CD14-positive monocyte (primary cell): Measurements from ENCODE around the gene SH3RF3. TPM values are rescaled to one million over a fixed set of nuclear protein-coding genes. Genes with fewer than 3 reads are reported as not detected.

ENCODE experiments used
- DNase-seq, 3 donors: peaks; one replicate each; pipeline ENCODE4 v3.0.0-alpha.2; 2011 to 2022
- H2AFZ ChIP-seq: 2 replicates; pipeline ENCODE4 v1.6.0; 2012; ENCODE audit warnings: mild to moderate bottlenecking, low read depth, low read length, inconsistent platforms; ENCODE audit not compliant: insufficient read depth, poor library complexity, severe bottlenecking
- H3K27ac ChIP-seq, 2 donors: 1 replicate in 1 of 2; 2 replicates in 1 of 2; pipeline ENCODE4 v1.5.1; 2012 to 2013; ENCODE audit warnings: low read length in 2 of 2, control low read depth in 1 of 2, inconsistent platforms in 1 of 2, low read depth in 1 of 2, mild to moderate bottlenecking in 1 of 2
- H3K27me3 ChIP-seq, 2 donors: one replicate each; pipeline versions ENCODE4 v1.6.0 to v1.6.1; 2011 to 2013; ENCODE audit warnings: low read length in 2 of 2; ENCODE audit not compliant: control insufficient read depth in 2 of 2, insufficient read depth in 2 of 2
- H3K36me3 ChIP-seq, 2 donors: replicated peaks in 1 of 2; 1 replicate in 1 of 2; 2 replicates in 1 of 2; pipeline versions ENCODE4 v1.5.1 to v1.6.1; 2012 to 2013; ENCODE audit warnings: low read length in 2 of 2, control low read depth in 1 of 2, inconsistent platforms in 1 of 2, mild to moderate bottlenecking in 1 of 2; ENCODE audit not compliant: insufficient read depth in 2 of 2, control insufficient read depth in 1 of 2
- H3K4me1 ChIP-seq, 2 donors: 1 replicate in 1 of 2; 2 replicates in 1 of 2; pipeline versions ENCODE4 v1.5.1 to v1.6.1; 2012 to 2013; ENCODE audit warnings: low read length in 2 of 2, control low read depth in 1 of 2, inconsistent platforms in 1 of 2, mild to moderate bottlenecking in 1 of 2, moderate library complexity in 1 of 2; ENCODE audit not compliant: insufficient read depth in 2 of 2, control insufficient read depth in 1 of 2
- H3K4me2 ChIP-seq: replicated peaks from 2 replicates; pipeline ENCODE3; 2012; ENCODE audit warnings: low read length, moderate library complexity, mild to moderate bottlenecking; ENCODE audit not compliant: poor library complexity, severe bottlenecking; ENCODE audit errors: extremely low read depth
- H3K4me3 ChIP-seq, 3 experiments: fragments of 200-600 bp in 1 of 3; sonication (generic) in 1 of 3; replicated peaks in 1 of 3; 1 replicate in 2 of 3; 2 replicates in 1 of 3; pipeline ENCODE4 v1.5.1; 2011 to 2013; ENCODE audit warnings: low read length in 3 of 3, mild to moderate bottlenecking in 3 of 3, control low read depth in 2 of 3, low read depth in 2 of 3, inconsistent platforms in 1 of 3, moderate library complexity in 1 of 3
- H3K79me2 ChIP-seq: 2 replicates; pipeline ENCODE4 v1.6.0; 2012; ENCODE audit warnings: mild to moderate bottlenecking, control low read depth, inconsistent platforms, low read length, moderate library complexity; ENCODE audit not compliant: insufficient read depth
- H3K9ac ChIP-seq: 2 replicates; pipeline ENCODE4 v1.6.0; 2017; ENCODE audit warnings: low read length, mild to moderate bottlenecking; ENCODE audit not compliant: insufficient read depth, poor library complexity, severe bottlenecking
- H3K9me3 ChIP-seq, 2 donors: replicated peaks in 1 of 2; 1 replicate in 1 of 2; 2 replicates in 1 of 2; pipeline versions ENCODE4 v1.5.1 to v1.6.1; 2012 to 2013; ENCODE audit warnings: low read length in 2 of 2, control low read depth in 1 of 2; ENCODE audit not compliant: control insufficient read depth in 1 of 2, insufficient read depth in 1 of 2
- H4K20me1 ChIP-seq: 2 replicates; pipeline ENCODE4 v1.6.0; 2012; ENCODE audit warnings: mild to moderate bottlenecking, low read length, control low read depth, moderate library complexity; ENCODE audit not compliant: insufficient read depth
- H3K27ac Mint-ChIP-seq, 7 donors: one replicate each; pipeline ENCODE4 v1.8.0; 2020; ENCODE audit warnings: mild to moderate bottlenecking in 7 of 7, mixed read lengths in 7 of 7, moderate library complexity in 6 of 7, inconsistent platforms in 2 of 7
- H3K27me3 Mint-ChIP-seq, 3 donors: one replicate each; pipeline ENCODE4 v1.8.0; 2021 to 2022; ENCODE audit warnings: low read depth in 3 of 3, mild to moderate bottlenecking in 3 of 3, mixed read lengths in 3 of 3, moderate library complexity in 3 of 3, inconsistent platforms in 1 of 3
- H3K36me3 Mint-ChIP-seq, 2 donors: one replicate each; pipeline ENCODE4 v1.8.0; 2020; ENCODE audit warnings: mixed read lengths in 2 of 2, inconsistent platforms in 1 of 2, mild to moderate bottlenecking in 1 of 2
- H3K4me1 Mint-ChIP-seq: one replicate; pipeline ENCODE4 v1.8.0; 2020; ENCODE audit warnings: mild to moderate bottlenecking, mixed read lengths
- H3K4me3 Mint-ChIP-seq, 2 donors: one replicate each; pipeline ENCODE4 v1.8.0; 2020; ENCODE audit warnings: mild to moderate bottlenecking in 2 of 2, mixed read lengths in 2 of 2, moderate library complexity in 1 of 2
- H3K9me3 Mint-ChIP-seq, 7 donors: one replicate each; pipeline ENCODE4 v1.8.0; 2020 to 2022; ENCODE audit warnings: mixed read lengths in 7 of 7, mild to moderate bottlenecking in 6 of 7, moderate library complexity in 6 of 7, inconsistent platforms in 2 of 7
- CTCF ChIP-seq: fragments of 200-600 bp; IDR thresholded peaks from one replicate; pipeline ENCODE4 v1.8.0; 2022; ENCODE audit warnings: antibody characterized with exemption, mild to moderate bottlenecking
- WGBS: methylation state at CpG from one replicate; pipeline ENCODE4 v1.1.5; 2013; ENCODE audit warnings: missing lambda C conversion rate; ENCODE audit not compliant: insufficient coverage; 5-methylcytosine and 5-hydroxymethylcytosine counted together
- intact Hi-C, 2 donors: fragments of 100-400 bp; cut with micrococcal nuclease; formaldehyde crosslinking; loops; one replicate each; pipeline versions ENCODE4 v1.15.0 to v1.15.1; 2023
- polyA plus RNA-seq, 3 donors: library from polyadenylated mRNA; depleted of rRNA in 1 of 3; unstranded in 2 of 3; stranded (reverse) in 1 of 3; fragments of 300-500 nt in 2 of 3; fragments of >200 nt in 1 of 3; fragmentation: Illumina TruSeq in 2 of 3; gene quantifications; 1 replicate in 2 of 3; 2 replicates in 1 of 3; pipeline ENCODE4 v1.2.3, GENCODE V29; 2012 to 2021

Gene SH3RF3
- polyA plus RNA-seq, 3 donors: 0.25 to 0.75 (median 0.34) TPM

- H4K20me1 ChIP-seq: no peaks in the 10 kb centered on the region
- H2AFZ ChIP-seq: no peak overlapping the region
- H3K4me1 ChIP-seq: peaks cover 7% of the 10 kb centered on the region in 2 donors
- intact Hi-C loops: loop anchor here in 1 of 2 donors (10.0 kb wide), 1 partner anchor 240 kb away; no protein-coding TSS in a partner anchor
- H3K27me3 ChIP-seq: peaks cover 30 to 48% of the 10 kb centered on the region in 2 donors
- no peak overlapping the region for H3K4me3 Mint-ChIP-seq
- no peaks in the 10 kb centered on the region for H3K36me3 ChIP-seq
- H3K27ac ChIP-seq: no peak overlapping the region
- no peak for DNase-seq
- H3K4me2 ChIP-seq: no peak overlapping the region
- peaks cover 41 to 47% (median 43%) of the 10 kb centered on the region in 3 donors for H3K27me3 Mint-ChIP-seq
- H3K4me1 Mint-ChIP-seq: peaks cover 20% of the 10 kb centered on the region
- WGBS: 80% methylated on average over 4 of the region's 8 CpGs
- no peaks in the 10 kb centered on the region for H3K79me2 ChIP-seq
- peaks cover 0 to 6% (median 3%) of the 10 kb centered on the region in 7 donors for H3K9me3 Mint-ChIP-seq
- no peak overlapping the region for H3K27ac Mint-ChIP-seq
- TF ChIP-seq CTCF: no peak
- peaks cover 6 to 8% of the 10 kb centered on the region in 2 donors for H3K36me3 Mint-ChIP-seq
- H3K9ac ChIP-seq: no peak overlapping the region
- H3K4me3 ChIP-seq: no peak overlapping the region
- peaks cover 0 to 6% of the 10 kb centered on the region in 2 donors for H3K9me3 ChIP-seq
Observed at GRCh38 chr2:109134741-109135358, 5.8 kb downstream of the SH3RF3 start.

GRCh38 chr2:109135359-109136197 lies 6.6 kb downstream of the SH3RF3 start:
- intact Hi-C loops: loop anchor here in 1 of 2 donors (10.0 kb wide), 1 partner anchor 239 kb away; no protein-coding TSS in a partner anchor

More at GRCh38 chr2:109135359-109136197, 6.6 kb downstream of the SH3RF3 start:
- Mint-ChIP-seq H3K4me1 (peaks cover 14% of the 10 kb centered on the region), H3K36me3 (peaks cover 0 to 2% of the 10 kb centered on the region in 2 donors), H3K27ac (peak overlapping the region in 1 of 7 donors; percentile 52), H3K27me3 (peaks cover 33 to 40% (median 37%) of the 10 kb centered on the region in 3 donors), H3K9me3 (no peaks in the 10 kb centered on the region), H3K4me3 (no peak overlapping the region)
- peaks cover 23 to 41% of the 10 kb centered on the region in 2 donors for H3K27me3 ChIP-seq
- H3K36me3 ChIP-seq: no peaks in the 10 kb centered on the region
- no peak overlapping the region for H3K4me3 ChIP-seq
- H3K79me2 ChIP-seq: no peaks in the 10 kb centered on the region
- no peaks in the 10 kb centered on the region for H3K9me3 ChIP-seq
- H4K20me1 ChIP-seq: no peaks in the 10 kb centered on the region
- no peak overlapping the region for H3K27ac ChIP-seq
- TF ChIP-seq CTCF: no peak
- no peak overlapping the region for H3K4me2 ChIP-seq
- WGBS: 72% methylated on average over 12 of the region's 17 CpGs
- no peak for DNase-seq
- no peak overlapping the region for H3K9ac ChIP-seq
- H2AFZ ChIP-seq: no peak overlapping the region
- peaks cover 0 to under 1% of the 10 kb centered on the region in 2 donors for H3K4me1 ChIP-seq
